IPS-18a (cell line): Measurements from ENCODE around the gene TMBIM1.
"Not testable (repeated sequence)": the region's sequence is repeated elsewhere in the genome, so short reads cannot be mapped to it uniquely, and the experiment has no call there.

Experiments used
- H3K27ac ChIP-seq: one replicate; pipeline ENCODE4 v1.5.1; 2013; ENCODE audit warnings: low read length
- H3K27me3 ChIP-seq: one replicate; pipeline ENCODE4 v1.6.1; 2013; ENCODE audit warnings: mild to moderate bottlenecking, low read length; ENCODE audit not compliant: control insufficient read depth, insufficient read depth
- H3K36me3 ChIP-seq: one replicate; pipeline ENCODE4 v1.6.1; 2013; ENCODE audit warnings: low read depth, low read length; ENCODE audit not compliant: control insufficient read depth
- H3K4me1 ChIP-seq: one replicate; pipeline ENCODE4 v1.6.1; 2013; ENCODE audit warnings: low read depth, low read length; ENCODE audit not compliant: control insufficient read depth
- H3K4me3 ChIP-seq: one replicate; pipeline ENCODE4 v1.5.1; 2013; ENCODE audit warnings: low read length
- H3K9ac ChIP-seq: one replicate; pipeline ENCODE4 v1.6.1; 2013; ENCODE audit warnings: mild to moderate bottlenecking, low read length, moderate library complexity
- H3K9me3 ChIP-seq: one replicate; pipeline ENCODE4 v1.6.1; 2013; ENCODE audit warnings: low read depth, low read length; ENCODE audit not compliant: control insufficient read depth

Gene TMBIM1

DNA sequence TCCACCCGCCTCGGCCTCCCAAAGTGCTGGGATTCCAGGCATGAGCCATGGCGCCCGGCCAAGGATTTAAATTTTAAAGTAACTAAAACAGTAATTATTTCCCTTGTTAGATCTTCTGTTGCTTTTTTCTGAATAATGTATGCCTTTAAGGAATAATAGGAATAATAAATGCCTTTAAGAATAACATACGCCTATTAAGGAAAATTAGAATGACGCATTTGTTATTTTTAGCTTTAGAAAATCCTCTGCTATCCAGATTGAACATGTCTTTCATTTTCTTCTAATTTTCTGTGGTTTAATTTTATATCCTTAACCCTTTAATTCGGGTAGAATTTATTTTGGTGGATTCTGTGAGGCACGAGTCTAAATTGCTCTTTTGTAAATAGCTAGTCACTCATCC is 23.1 kb upstream of the TMBIM1 start:
- no peaks in the 10 kb centered on the region for H3K9me3 ChIP-seq
- no peak overlapping the region for H3K9ac ChIP-seq
- H3K4me1 ChIP-seq: no peaks in the 10 kb centered on the region
- no peak overlapping the region for H3K4me3 ChIP-seq
- H3K27me3 ChIP-seq: no peaks in the 10 kb centered on the region
- no peaks in the 10 kb centered on the region for H3K36me3 ChIP-seq
- no peak overlapping the region for H3K27ac ChIP-seq

DNA sequence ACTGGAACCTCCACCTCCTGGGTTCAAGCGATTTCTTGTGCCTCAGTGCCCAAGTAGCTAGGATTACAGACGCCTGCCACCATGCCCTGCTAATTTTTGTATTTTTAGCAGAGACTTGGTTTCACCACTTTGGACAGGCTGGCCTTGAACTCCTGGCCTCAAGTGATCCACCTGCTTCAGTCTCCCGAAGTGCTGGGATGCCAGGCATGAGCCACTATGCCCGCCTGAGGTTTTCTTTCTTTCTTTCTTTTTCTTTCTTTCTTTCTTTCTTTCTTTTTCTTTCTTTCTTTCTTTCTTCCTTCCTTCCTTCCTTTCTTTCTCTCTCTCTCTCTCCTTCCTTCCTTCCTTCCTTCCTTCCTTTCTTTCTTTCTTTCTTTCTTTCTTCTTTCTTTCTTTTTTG is 22.5 kb upstream of the TMBIM1 start:
- not testable (repeated sequence) for H3K27me3 ChIP-seq, H3K9me3 ChIP-seq, H3K9ac ChIP-seq, H3K36me3 ChIP-seq, H3K27ac ChIP-seq, H3K4me1 ChIP-seq, H3K4me3 ChIP-seq

DNA sequence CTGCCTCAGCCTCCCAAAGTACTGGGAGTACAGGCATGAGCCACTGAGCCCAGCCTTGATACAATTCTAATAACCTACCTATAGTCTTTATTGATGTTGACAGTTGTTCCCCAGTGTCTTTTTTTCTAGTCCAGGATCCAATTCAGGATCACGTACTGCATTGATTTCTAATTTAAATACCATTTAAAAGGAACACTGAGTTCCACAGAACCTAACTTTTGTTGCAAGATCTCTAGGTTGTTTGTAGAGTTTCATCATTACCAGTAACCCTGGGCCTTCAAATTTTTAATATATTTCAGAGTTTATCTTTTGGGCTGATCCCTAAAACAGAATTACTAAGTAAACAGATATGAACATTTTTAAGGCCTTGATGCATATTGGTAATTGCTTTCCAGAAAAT is 21.1 kb upstream of the TMBIM1 start:
- Histone ChIP-seq H3K9me3 (no peaks in the 10 kb centered on the region), H3K9ac (no peak overlapping the region), H3K4me3 (no peak overlapping the region), H3K4me1 (no peaks in the 10 kb centered on the region), H3K36me3 (no peaks in the 10 kb centered on the region), H3K27ac (no peak overlapping the region), H3K27me3 (no peaks in the 10 kb centered on the region)

DNA sequence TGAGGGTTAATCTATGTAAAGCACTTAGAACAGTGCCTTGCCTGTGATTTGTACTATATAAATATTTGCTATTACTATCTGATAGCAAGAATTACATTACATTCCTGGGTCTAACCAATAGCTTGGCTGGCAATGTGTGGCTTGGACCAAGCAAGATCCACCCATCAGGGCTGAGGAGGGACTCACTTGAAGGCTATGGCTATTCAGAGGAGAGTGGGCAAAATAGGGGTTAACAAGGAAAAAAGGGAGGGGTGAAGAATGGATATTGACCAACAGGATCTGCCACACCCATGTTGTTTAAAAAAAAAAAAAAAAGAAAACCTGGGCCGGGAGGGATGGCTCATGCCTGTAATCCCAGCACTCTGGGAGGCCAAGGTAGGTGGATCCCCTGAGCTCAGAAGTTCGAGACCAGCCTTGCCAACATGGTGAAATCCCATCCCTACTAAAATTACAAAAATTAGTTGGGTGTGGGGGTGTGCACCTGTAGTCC is 20.0 kb upstream of the TMBIM1 start:
- no peaks in the 10 kb centered on the region for H3K9me3 ChIP-seq
- H3K27me3 ChIP-seq: no peaks in the 10 kb centered on the region
- H3K4me1 ChIP-seq: no peaks in the 10 kb centered on the region
- H3K27ac ChIP-seq: no peak overlapping the region
- no peak overlapping the region for H3K9ac ChIP-seq
- no peak overlapping the region for H3K4me3 ChIP-seq
- no peaks in the 10 kb centered on the region for H3K36me3 ChIP-seq

DNA sequence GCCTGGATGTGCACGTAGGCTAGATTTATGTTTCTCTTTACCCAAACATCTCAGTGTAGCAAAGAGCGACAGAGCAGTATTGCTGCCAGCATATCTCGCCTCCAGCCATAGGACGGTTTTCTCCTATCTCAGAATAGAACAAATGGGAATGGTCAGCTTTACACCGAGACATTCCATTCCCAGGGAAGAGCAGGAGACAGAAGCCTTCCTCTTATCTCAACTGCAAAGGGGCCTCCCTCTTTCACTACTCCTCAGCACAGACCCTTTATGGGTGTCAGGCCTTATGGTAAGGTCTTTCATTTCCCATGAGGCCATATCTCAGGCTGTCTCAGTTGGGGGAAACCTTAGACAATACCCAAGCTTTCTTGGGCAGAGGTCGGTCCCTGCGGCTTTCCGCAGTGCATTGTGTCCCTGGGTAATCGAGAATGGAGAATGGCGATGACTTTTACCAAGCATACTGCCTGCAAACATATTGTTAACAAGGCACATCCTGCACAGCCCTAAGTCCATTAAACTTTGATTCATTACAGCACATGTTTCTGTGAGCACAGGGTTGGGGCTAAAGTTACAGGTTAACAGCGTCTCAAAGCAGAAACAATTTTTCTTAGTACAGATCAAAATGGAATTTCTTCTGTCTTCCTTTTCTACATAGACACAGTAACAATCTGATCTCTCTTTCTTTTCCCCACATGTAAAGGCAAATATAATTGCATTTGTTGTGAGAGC is 19.4 kb upstream of the TMBIM1 start:
- not testable (repeated sequence) for H3K4me1 ChIP-seq, H3K27me3 ChIP-seq, H3K36me3 ChIP-seq, H3K9me3 ChIP-seq, H3K4me3 ChIP-seq, H3K27ac ChIP-seq, H3K9ac ChIP-seq

DNA sequence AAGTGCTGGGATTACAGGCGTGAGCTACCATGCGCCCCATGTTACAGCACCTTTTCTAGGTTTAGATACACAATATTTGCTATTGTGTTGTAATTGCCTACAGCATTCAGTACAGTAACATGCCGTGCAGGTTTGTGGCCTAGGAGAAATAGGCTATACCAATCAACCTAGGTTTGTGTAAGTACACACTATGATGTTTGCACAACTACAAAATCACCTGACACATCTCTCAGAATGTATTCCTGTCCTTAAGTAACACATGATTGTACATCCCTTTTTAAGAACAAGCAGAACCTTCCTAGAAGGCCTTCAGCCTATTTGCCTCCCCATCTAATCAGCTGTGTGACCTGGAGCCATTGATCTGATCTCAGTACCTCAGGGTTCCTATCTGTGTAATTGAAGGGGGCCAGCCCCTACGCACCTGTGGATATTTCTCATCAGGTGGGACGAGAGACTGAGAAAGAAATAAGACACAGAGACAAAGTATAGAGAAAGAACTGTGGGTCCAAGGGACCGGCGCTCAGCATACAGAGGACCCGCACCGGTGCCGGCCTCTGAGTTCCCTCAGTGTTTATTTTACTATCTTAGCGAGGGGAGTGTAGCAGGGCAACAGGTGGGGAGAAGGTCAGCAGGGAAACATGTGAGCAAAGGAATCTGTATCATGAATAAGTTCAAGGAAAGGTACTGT is 18.7 kb upstream of the TMBIM1 start:
- Histone ChIP-seq H3K9me3 (no peaks in the 10 kb centered on the region), H3K27ac (no peak overlapping the region), H3K4me3 (no peak overlapping the region), H3K9ac (no peak overlapping the region), H3K4me1 (no peaks in the 10 kb centered on the region), H3K36me3 (no peaks in the 10 kb centered on the region), H3K27me3 (no peaks in the 10 kb centered on the region)

DNA sequence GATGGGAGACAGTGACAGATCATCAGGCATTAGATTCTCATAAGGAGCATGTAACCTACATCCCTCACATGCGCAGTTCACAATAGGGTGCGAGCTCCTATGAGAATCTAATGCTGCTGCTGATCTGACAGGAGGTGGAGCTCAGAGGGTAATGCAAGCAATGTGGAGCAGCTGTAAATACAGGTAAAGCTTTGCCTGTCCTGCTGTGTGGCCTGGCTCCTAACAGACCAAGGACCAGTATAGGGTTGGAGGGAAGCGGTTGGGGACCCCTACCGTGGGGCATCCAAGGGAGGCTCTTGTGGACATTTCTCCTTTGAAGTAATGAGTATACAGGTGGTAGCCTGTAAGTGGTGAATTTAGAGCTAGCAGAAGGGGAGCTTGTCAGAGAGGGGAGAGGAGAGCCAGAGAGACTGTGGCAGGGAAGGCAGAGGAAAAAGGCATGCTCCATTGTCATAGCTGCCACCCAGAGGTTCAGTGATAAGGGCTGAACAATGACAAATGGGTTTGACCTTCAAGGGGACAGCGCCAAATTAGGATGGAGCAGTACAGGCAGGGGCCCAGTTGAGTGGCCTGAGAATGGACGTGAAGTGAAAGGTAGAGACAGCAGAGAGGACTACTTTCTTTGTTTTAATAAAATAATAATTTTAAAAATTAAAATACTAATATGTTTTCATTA is 15.2 kb upstream of the TMBIM1 start:
- no peaks in the 10 kb centered on the region for H3K9me3 ChIP-seq
- no peaks in the 10 kb centered on the region for H3K36me3 ChIP-seq
- no peak overlapping the region for H3K4me3 ChIP-seq
- no peak overlapping the region for H3K27ac ChIP-seq
- H3K9ac ChIP-seq: no peak overlapping the region
- no peaks in the 10 kb centered on the region for H3K27me3 ChIP-seq
- H3K4me1 ChIP-seq: no peaks in the 10 kb centered on the region

DNA sequence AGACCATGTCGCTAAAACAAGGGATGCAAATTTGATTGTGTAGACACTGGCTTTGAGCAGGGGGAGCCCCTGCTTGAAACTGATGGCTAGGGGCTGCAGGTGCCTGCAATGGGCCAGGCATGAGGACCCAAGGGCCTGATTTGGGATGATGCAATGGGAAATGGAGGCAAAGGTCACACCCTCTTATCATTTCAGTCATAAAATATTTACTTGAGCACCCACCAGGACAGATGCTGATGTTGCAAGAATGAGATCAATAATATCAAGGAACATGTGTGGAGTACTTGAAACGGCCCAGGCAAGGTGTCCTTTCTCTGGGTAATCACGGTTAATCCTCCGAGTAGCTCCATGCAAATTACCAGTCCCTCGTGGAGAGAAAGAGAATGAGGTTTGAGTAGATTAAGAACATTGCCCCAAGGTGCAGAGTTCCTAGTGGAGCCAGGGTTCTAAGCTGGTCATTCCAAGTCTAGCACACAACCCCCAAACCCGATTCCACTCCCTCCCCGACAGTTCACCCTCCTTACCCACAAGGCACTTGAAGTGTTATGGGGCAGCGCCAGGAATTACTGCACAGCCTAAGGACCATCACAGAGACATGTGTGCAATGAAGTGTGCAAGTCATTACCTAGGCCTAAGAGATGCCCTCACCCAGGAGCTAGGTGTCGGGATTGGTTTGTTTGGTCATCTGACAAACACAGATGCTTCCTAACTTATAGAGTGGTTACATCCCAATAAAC is 14.0 kb upstream of the TMBIM1 start:
- no peak overlapping the region for H3K4me3 ChIP-seq
- H3K36me3 ChIP-seq: no peaks in the 10 kb centered on the region
- H3K27ac ChIP-seq: no peak overlapping the region
- no peak overlapping the region for H3K9ac ChIP-seq
- no peaks in the 10 kb centered on the region for H3K4me1 ChIP-seq
- H3K27me3 ChIP-seq: no peaks in the 10 kb centered on the region
- no peaks in the 10 kb centered on the region for H3K9me3 ChIP-seq

DNA sequence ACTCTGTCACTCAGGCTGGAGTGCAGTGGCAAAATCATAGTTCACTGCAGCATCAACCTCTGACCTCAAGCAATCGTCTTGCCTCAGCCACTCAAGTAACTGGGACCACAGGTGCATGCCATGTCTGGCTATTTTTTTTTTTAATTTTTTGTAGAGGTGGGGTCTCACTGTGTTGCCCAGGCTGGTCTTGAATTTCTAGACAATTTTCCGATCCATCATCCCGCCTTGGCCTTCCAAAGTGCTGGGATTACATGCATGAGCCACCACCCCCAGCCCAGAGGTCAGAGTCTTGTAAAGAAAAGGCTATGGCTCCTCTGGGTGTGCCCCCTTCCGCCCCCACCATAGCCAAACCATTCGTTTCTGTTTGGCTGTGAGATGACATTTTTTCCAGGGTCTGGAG is 13.1 kb upstream of the TMBIM1 start:
- no peaks in the 10 kb centered on the region for H3K4me1 ChIP-seq
- H3K4me3 ChIP-seq: no peak overlapping the region
- H3K27me3 ChIP-seq: no peaks in the 10 kb centered on the region
- H3K27ac ChIP-seq: no peak overlapping the region
- no peaks in the 10 kb centered on the region for H3K9me3 ChIP-seq
- H3K9ac ChIP-seq: no peak overlapping the region
- H3K36me3 ChIP-seq: no peaks in the 10 kb centered on the region

DNA sequence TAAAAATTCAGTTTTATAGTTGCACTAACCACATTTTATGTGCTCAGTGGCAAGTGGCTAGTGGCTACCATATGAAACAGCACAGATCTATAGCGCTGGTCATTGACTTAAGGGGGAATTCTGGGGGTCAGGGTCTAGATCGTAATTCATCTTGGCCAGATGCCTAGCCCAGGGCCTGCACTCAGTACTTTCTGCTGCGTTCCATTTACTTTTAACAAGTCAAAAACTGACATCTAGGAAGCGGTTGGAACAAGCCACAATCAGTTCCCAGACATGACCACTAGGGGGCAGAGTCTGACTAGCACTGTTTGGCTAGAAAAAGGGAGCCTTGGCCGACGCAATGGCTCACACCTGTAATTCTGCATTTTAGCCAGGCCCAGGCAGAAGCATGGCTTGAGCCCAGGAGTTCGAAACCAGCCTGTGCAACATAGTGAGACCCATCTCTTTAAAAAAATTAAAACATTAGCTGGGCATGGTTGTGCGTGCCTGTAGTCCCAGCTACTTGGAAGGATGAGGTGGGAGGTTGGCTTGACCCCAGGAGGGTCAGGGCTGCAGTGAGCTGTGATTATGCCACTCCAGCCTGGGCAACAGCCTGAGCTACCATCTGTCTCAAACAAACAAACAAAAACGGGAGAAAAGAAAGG is 9.0 kb upstream of the TMBIM1 start:
- Histone ChIP-seq H3K9ac (no peak overlapping the region), H3K36me3 (no peaks in the 10 kb centered on the region), H3K27me3 (no peaks in the 10 kb centered on the region), H3K9me3 (no peaks in the 10 kb centered on the region), H3K4me1 (no peaks in the 10 kb centered on the region), H3K27ac (no peak overlapping the region), H3K4me3 (no peak overlapping the region)

DNA sequence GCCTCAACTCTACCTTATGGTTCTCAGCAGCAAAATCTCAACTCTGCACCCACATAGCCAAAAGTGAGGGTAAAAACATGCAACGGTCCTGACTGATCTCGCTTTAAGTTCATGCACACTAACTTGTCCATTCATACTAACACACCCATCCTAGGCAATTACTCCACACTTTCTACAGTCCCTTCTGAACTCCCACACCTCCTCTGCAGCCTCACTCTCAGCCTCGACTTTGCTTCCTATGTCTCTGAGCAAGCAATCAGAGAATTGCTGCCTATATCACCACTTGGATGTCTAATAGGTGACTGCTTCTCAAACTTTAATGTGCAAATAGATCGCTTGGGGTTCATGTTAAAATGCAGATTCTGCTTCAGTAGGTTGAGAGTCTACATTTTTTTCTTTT is 7.8 kb upstream of the TMBIM1 start:
- no peaks in the 10 kb centered on the region for H3K27me3 ChIP-seq
- H3K9ac ChIP-seq: no peak overlapping the region
- H3K9me3 ChIP-seq: no peaks in the 10 kb centered on the region
- peaks cover 1% of the 10 kb centered on the region for H3K4me1 ChIP-seq
- no peak overlapping the region for H3K27ac ChIP-seq
- no peak overlapping the region for H3K4me3 ChIP-seq
- no peaks in the 10 kb centered on the region for H3K36me3 ChIP-seq
